GM19193 (cell line): ENCODE measurements around the gene MYO1D.

ENCODE experiments used
- POLR2A ChIP-seq: IDR thresholded peaks from 4 replicates; pipeline ENCODE4 v1.6.1; 2011; ENCODE audit not compliant: insufficient read depth, insufficient read length; ENCODE audit errors: extremely low read depth

Gene MYO1D

GRCh38 chr17:32807577-32807976, 69.3 kb downstream of the MYO1D start:
- no peak for TF ChIP-seq POLR2A

- no peak for TF ChIP-seq POLR2A
Observed at GRCh38 chr17:32806646-32807045, 70.3 kb downstream of the MYO1D start.

- TF ChIP-seq POLR2A, result no peak
Observed at GRCh38 chr17:32805029-32805976, 71.6 kb downstream of the MYO1D start.

GRCh38 chr17:32803544-32803943, 73.4 kb downstream of the MYO1D start:
- no peak for TF ChIP-seq POLR2A

- TF ChIP-seq POLR2A, result no peak
Observed at GRCh38 chr17:32802306-32802705, 74.6 kb downstream of the MYO1D start.

- TF ChIP-seq POLR2A, result no peak
Observed at GRCh38 chr17:32801641-32802040, 75.3 kb downstream of the MYO1D start.

- TF ChIP-seq POLR2A, result no peak
Observed at GRCh38 chr17:32801193-32801592, 75.7 kb downstream of the MYO1D start.

- TF ChIP-seq POLR2A, result no peak
Observed at GRCh38 chr17:32798938-32799337, 78.0 kb downstream of the MYO1D start.

GRCh38 chr17:32795339-32795979, 81.5 kb downstream of the MYO1D start:
- no peak for TF ChIP-seq POLR2A

- no peak for TF ChIP-seq POLR2A
Observed at GRCh38 chr17:32794533-32795246, 82.2 kb downstream of the MYO1D start.

GRCh38 chr17:32793841-32794240, 83.1 kb downstream of the MYO1D start:
- no peak for TF ChIP-seq POLR2A

GRCh38 chr17:32792207-32792606, 84.7 kb downstream of the MYO1D start:
- TF ChIP-seq POLR2A, result no peak

- TF ChIP-seq POLR2A, result no peak
Observed at GRCh38 chr17:32786169-32786568, 90.8 kb downstream of the MYO1D start.

GRCh38 chr17:32784113-32784512, 92.8 kb downstream of the MYO1D start:
- TF ChIP-seq POLR2A, result no peak

GRCh38 chr17:32783602-32784001, 93.3 kb downstream of the MYO1D start:
- TF ChIP-seq POLR2A, result no peak
